Kidney tubule cell (primary cell): ENCODE measurements around the gene ELANE.
A peak's percentile ranks its signal among the peaks of the same experiment; 100 is the strongest.
"Not testable (repeated sequence)": the region's sequence is repeated elsewhere in the genome, so short reads cannot be mapped to it uniquely, and the experiment has no call there.

Experiments used
- DNase-seq: peaks from one replicate; pipeline ENCODE4 v3.0.0-alpha.2; 2018; ENCODE audit warnings: low spot score

Gene ELANE

DNA sequence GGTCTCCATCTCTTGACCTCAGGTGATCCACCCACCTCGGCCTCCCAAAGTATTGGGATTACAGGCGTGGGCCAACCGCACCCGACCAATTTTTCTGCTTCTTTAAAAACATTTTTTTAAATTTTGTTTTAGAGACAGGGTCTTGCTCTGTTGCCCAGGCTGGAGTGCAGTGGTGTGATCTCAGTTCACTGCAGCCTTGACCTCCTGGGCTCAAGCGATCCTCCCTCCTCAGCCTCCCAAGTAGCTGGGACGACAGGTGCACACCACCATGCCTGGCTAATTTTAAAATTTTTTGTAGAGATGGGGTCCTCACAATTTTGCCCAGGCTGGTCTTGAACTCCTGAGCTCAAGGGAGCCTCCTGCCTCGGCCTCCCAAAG, 9.3 kb upstream of the ELANE start:
- not testable (repeated sequence) for DNase-seq

GRCh38 chr19:843180-843835, 8.8 kb upstream of the ELANE start:
- DNase-seq: no peak

DNA sequence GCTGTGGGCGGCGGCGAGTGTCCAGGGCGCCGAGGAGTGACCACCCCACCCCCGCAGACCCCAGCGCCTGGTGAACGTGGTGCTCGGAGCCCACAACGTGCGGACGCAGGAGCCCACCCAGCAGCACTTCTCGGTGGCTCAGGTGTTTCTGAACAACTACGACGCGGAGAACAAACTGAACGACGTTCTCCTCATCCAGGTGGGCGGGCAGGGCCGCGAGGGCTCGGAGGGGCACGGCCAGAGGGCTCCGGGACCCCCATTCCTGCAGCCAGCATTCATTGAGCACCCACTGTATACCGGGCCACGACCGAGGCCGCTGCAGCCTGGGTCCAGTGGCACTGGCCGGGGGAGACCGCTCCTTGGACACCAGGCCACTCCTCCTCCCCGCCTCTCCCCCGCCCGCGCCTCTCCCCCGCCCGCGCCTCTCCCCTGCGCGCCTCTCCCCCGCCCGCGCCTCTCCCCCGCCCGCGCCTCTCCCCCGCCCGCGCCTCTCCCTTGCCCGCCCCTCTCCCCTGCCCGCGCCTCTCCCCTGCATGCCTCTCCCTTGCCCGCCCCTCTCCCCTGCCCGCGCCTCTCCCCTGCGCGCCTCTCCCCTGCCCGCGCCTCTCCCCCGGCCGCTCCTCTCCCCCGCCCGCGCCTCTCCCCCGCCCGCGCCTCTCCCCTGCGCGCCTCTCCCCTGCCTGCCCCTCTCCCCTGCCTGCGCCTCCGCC, 8.1 kb upstream of the ELANE start:
- no peak for DNase-seq

- no peak for DNase-seq
Observed at GRCh38 chr19:844546-844971, 7.5 kb upstream of the ELANE start.

DNA sequence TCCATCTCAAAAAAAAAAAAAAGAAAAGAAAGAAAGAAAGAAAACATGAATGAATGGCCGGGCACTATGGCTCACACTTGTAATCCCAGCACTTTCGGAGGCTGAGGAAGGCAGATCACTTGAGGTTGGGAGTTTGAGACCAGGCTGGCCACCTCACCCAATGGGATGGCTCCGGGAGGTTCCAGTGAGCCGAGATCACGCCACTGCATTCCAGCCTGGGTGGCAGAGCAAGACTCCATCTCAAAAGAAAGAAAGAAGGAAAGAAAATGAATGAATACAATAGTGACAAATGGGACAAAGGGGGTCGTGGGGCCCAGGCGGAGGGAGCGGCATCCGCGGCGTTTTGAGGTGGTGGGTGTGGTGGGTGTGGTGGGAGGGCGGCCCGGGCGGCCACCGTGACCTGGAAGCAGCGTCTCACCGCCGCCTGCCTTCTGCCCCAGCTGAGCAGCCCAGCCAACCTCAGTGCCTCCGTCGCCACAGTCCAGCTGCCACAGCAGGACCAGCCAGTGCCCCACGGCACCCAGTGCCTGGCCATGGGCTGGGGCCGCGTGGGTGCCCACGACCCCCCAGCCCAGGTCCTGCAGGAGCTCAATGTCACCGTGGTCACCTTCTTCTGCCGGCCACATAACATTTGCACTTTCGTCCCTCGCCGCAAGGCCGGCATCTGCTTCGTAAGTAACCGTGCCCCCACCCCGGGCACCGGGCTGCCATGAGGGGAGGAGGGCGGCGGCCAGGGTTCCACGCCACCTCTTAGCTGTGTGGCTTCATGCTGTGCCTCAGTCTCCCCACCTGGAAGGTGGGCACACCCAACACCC, 6.2 kb upstream of the ELANE start:
- no peak for DNase-seq

DNA sequence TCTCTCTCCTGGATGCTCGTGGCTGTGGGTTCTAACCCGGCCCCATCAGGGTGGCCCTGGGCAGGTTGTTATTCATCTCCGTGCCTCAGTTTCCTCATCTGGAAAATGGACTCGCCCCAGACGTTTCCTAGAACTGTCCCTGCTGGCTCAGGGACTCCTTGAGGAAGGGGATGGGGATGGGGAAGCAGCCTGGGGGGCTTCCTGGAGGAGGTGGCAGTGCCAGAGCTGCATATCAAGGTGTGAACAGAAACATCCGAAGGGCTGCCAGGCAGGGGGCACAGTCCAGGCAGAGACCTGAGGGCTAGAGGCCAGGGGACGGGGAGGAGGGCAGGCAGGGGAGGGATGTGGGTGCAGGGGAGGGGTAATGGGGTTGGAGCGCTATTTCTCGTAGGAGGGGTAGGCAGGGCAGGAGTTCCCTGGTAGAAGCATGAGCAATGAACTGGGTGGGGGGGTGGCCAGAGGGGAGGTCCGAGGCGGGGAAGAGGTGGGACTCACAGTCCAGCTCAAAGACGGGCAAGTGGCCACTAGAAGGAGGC, 3.6 kb upstream of the ELANE start:
- no peak for DNase-seq

DNA sequence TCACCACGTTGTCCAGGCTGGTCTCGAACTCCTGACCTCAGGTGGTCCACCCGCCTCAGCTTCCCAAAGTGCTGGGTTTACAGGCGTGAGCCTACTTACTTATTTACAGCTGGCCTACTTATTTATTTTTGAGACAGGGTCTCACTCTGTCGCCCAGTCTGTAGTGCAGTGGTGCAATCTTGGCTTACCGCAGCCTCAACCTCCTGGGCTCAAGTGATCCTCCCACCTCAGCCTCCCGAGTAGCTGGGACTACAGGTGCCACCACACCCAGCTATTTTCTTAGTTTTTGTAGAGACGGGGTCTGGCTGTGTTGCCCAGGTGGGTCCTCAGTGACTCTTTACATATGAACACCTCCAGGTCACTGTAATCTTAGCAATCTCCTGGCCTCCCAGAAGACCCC, 2.9 kb upstream of the ELANE start:
- not testable (repeated sequence) for DNase-seq

DNA sequence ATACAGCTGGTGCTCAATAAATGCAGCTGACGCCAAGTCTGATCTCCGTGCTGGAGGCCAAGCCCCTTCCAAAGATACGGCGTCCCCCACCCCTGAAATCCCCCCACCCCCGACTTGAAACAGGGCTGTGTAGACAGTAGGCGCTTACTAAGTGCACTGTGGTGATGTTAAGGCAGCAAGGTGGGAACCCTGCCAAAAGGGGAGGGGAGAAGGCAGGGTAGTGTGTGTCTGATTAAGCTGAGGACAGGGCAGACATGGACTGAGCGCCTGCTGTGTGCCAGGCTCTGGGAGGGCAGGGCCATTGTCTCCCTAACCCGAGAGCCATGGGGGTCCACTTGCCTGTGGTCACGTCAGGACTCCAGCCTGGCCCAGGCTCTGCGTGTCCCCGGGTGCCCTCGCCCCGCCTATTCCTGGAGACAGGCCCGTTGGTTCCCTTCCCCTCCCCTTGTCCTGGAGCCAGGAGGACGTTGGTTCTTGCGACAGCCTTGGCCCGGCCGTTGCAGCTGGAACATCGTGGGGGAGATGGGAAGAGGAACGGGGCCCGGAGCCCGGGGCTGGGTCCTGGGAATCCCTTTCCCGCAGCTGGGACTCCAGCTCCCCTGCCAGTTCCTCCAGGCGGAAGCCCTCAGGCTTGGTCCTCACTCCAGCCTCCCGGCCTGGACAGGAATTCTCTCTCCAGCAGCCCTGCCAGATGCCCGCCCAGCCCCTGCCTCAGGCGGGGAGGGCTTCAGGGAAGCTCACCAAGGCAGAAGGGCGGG, 1.7 kb upstream of the ELANE start:
- DNase-seq: peak; percentile 21

GRCh38 chr19:850979-851335, 1.1 kb upstream of the ELANE start:
- DNase-seq: no peak

- no peak for DNase-seq
Observed at GRCh38 chr19:853014-853585, 997 bp downstream of the ELANE start.

GRCh38 chr19:853614-854220, 1.6 kb downstream of the ELANE start:
- DNase-seq: not testable (repeated sequence)

GRCh38 chr19:854549-854948, 2.4 kb downstream of the ELANE start:
- DNase-seq: no peak

- DNase-seq: no peak
Observed at GRCh38 chr19:855142-855541, 3.0 kb downstream of the ELANE start.

DNA sequence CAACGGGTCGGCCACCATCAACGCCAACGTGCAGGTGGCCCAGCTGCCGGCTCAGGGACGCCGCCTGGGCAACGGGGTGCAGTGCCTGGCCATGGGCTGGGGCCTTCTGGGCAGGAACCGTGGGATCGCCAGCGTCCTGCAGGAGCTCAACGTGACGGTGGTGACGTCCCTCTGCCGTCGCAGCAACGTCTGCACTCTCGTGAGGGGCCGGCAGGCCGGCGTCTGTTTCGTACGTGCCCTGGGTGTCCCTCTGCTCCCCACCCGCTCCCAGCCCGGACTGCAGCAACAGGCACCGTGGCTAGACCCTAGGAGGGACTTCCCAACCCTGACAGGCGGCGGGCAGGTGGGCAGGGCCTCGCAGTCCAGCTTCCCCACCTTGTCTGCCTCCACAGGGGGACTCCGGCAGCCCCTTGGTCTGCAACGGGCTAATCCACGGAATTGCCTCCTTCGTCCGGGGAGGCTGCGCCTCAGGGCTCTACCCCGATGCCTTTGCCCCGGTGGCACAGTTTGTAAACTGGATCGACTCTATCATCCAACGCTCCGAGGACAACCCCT, 3.5 kb downstream of the ELANE start:
- no peak for DNase-seq

- DNase-seq: no peak
Observed at GRCh38 chr19:858284-858683, 6.2 kb downstream of the ELANE start.

DNA sequence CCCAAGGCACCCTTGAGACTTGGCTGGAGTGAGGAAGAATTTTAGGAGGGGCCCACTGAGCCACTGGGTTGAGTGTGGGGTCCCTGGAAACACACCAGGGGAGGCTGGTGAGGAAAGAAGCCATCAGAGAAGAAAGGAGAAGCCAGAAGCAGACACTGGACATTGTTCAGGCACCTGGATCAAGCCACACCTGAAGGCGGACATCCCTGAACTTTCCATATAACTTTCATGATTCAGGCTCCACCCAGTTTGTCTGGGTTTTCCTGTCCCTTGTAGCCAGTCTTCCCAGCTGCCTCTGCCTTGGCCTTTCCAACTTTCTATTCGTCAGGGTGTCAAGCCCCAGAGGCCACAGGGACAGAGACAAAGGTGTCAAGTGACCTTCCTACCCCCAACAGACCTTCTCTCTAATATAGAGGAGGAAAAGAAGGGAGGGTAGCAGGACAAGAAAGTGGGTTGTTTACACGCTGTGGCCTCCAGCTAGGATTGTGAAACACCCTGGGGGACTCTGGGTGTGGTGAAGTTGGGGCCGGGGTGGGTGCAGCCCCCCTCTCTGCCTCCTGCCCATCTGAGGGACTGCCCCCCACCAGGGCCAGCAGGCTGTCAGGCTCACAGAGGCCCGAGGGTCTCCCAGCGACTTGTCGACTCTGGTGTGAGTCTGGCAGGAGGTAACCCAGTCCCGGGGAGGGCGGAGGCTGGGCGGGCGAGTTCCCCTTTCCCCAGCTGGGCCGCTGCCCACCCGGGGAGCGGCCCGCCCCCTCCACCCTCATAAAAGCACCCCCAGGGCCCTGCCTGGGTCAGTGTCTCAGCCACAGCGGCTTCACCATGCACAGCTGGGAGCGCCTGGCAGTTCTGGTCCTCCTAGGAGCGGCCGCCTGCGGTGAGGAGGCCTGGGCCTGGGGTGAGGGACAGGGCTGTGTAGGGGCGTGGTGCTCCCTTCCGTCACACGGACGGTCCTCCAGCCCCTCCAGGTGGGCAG, 7.1 kb downstream of the ELANE start, which contains the start of gene CFD:
Gene CFD, plus strand, starts transcription at position 797 of the 976 bp plus-strand sequence. Its CDS starts 26 bp downstream, at position 823.
- no peak for DNase-seq

- DNase-seq: no peak
Observed at GRCh38 chr19:861141-861755, 9.1 kb downstream of the ELANE start.

- DNase-seq: peak; percentile 39
Observed at GRCh38 chr19:861756-862580, 9.9 kb downstream of the ELANE start.
